HG03442 (cell line): ENCODE measurements around the gene EFS.

ENCODE experiments used
- ATAC-seq: cut with Tn5 transposase; IDR thresholded peaks from one replicate; pipeline ENCODE4 v1.9.1; 2021; ENCODE audit warnings: mild to moderate bottlenecking, moderate library complexity; ENCODE audit not compliant: unreplicated experiment

The EFS gene

DNA sequence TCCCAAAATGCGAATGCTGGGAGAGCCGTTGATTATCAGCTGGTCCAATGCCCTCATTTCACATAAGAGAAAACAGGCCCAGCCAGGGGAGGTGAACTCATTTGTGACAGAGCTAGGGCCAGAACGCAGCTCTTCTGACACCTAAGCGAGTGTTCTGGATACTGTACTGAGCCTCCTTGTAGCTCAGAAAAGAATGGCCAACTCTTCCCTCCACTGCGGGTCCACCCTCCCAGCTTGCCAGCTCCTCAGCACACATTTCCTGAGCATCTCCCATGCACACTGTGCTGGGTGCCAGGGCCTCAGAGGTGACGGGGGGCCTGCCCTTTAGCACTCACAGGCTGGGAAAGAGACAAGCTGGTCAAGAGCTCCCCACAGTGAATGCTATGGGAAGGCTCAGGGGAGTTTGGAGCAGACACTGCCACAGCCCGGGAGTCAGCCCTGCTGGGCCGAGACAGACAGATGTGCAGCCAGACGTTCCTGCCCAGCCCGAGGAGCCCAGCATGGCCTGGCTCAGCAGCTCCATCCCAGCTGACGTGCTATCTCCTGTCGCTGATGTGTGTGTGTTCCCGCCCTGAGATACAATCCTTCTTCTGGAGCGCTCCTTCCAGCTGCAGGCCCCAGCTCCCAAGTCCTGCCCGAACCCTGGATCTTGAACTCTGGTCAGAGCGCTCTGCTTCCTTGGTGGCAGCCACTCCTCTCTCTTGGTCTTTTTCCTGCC, 15.4 kb upstream of the EFS start:
- no peak for ATAC-seq

- peak; percentile 46 for ATAC-seq
Observed at GRCh38 chr14:23379366-23380196, 14.6 kb upstream of the EFS start.

DNA sequence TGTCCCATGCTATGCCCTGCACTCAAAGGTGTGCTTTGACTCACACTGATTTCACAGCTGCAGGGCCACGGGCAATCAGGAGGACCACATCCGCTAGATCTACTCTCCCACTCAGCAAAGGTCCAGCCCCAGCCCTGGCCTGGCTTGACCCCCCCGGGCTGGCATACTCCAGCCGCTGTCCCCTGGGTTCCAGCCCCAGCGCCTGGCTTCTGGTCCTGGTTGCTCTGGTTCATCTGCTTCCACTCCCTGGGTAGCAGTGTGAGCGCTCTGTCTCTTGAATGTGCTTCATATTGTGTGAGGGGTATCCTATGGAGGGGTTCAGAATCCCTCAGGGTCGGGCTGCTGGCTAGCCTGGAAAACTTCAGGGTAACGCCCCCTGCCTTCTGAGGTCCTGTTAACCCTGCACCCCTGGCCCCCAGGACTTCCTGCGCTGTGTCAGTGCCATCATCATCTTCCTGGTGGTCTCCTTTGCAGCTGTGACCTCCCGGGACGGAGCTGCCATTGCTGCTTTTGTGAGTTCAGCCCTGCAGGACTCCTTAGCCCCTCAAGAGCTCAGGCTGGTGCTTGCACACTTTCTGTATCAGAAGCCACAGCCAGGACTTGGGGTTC, 13.7 kb upstream of the EFS start:
- no peak for ATAC-seq

DNA sequence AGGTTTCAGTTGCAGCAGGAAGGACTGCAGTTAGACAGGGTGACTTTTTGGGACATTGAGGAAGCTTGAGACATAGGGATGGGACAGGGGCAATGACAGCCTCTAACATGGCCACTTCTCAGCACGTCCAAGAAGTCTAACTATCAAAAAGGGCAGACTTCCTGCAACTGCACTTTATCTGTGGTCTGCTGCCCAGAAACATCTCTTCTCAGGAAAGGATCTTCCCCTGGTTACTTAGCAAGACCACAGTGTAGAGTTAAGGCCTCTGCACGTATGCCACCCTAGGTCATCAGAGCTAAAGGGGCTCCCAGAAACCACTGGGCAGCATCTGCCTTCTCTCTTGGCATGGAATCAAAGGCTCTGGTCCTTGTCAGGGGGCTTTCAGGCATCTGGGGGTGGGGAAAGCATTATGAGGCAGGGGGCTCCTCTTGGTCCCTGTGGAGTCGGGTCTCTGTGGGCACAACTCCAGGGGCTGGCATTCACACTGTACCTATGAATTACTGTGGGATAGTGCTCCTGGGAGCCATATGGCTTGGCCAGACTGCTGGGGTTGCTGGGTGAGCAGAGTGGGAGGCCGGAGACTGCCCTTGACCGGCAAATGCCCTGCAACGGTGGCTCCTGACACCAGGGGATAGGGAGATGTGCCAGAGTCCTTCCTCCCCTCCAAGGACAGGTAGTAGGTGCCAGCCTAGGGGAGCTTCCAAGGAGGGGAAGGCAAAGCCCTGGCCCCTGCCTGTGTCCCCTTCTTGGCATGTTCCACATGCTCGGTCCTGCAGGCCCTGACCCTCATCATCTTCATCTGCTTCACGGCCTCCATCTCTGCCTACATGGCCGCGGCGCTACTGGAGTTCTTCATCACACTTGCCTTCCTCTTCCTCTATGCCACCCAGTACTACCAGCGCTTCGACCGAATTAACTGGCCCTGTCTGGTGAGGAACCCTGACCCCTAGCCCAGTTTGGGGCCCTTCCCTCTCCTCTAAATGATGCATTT, 12.9 kb upstream of the EFS start:
- ATAC-seq, result no peak

DNA sequence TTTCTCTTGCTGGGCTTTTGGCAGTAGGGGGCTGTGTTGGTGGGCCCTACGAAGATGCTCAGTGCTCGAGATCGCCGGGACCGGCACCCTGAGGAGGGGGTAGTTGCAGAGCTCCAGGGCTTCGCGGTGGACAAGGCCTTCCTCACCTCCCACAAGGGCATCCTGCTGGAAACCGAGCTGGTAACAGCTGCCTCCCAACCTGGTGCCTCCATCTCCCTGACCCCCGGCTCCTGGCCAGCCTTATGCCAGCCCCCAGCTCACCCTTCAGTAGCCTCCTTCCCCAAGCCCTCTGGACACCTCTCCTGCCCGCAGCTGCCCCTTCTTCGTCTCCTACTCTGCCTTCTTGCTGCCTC, 12.2 kb upstream of the EFS start:
- no peak for ATAC-seq

DNA sequence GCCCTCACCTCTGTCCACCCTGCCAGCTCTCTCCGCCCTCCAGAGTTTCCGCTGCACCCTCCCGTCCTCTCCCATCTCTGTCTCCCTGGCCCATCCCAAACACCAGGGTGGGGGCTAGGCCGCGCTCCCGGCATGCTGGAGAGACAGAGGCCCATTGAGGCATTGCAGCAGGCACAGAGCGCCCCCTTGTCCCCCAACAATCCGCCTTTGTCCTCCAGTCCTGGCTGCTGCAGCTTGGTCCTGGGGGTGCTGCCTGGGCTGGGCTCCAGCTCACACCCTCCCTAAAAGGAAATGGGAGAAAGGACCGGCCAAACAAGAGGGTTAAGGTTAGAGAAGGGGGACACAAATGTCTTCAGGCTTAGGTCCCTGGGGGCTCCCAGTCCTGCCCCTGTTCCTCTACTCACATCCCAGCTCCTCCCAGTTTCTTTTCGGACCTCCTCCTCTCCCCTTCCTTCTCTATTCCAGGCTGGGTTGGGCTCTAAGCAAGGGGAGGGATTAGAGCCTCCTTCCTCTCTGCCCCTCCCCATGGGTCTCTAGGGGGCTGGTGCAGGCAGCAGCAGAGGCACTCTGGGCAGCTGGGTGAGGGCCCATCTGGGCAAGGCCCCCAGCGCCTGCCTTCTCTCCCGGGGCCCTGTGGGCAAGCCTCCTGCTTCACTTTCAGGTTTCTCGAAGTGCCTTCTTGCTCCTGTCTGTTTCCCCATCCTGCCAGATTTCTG, 11.7 kb upstream of the EFS start, which contains the start of gene CMTM5:
Gene CMTM5, plus strand, starts transcription at position 565 of the 716 bp plus-strand sequence. CDS start 206 bp downstream, outside the sequence.
- no peak for ATAC-seq

DNA sequence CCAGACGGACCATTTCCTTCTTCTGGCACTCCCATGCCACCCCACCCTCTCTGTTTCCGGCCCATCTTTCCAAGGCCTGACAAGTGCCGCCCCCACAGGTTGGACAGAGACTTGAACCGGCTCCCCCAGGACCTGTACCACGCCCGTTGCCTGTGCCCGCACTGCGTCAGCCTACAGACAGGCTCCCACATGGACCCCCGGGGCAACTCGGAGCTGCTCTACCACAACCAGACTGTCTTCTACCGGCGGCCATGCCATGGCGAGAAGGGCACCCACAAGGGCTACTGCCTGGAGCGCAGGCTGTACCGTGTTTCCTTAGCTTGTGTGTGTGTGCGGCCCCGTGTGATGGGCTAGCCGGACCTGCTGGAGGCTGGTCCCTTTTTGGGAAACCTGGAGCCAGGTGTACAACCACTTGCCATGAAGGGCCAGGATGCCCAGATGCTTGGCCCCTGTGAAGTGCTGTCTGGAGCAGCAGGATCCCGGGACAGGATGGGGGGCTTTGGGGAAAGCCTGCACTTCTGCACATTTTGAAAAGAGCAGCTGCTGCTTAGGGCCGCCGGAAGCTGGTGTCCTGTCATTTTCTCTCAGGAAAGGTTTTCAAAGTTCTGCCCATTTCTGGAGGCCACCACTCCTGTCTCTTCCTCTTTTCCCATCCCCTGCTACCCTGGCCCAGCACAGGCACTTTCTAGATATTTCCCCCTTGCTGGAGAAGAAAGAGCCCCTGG, 10.7 kb upstream of the EFS start:
- no peak for ATAC-seq

DNA sequence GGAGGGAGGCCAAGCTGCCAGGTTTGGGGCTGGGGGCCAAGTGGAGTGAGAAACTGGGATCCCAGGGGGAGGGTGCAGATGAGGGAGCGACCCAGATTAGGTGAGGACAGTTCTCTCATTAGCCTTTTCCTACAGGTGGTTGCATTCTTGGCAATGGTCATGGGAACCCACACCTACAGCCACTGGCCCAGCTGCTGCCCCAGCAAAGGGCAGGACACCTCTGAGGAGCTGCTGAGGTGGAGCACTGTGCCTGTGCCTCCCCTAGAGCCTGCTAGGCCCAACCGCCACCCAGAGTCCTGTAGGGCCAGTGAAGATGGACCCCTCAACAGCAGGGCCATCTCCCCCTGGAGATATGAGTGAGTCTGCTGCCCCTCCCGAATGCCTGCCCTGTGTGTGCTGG, 8.1 kb upstream of the EFS start:
- no peak for ATAC-seq

GRCh38 chr14:23372509-23372908, 7.5 kb upstream of the EFS start, which contains the start of gene IL25:
Gene IL25 (plus strand): TSS chr14:23372809.
- ATAC-seq, result no peak

DNA sequence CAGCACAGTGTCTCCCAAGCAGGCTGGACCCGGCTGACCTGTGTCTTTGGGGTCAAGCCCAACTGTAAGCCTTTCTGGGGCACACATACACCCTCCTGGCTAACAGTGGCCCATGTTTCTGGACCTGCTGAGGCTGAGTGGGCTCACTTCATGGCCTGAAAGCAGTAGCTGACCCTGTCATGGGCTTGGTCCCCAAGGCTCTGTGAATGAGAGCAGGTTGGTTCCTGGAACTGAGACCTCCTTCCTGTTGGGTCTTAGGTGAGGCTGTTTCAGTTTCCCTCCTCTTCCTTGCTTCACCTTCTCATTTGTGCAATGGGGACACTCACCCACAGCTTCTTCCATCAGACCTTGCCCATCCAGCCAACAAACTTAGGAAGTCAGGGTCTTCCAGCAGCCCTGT, 6.9 kb upstream of the EFS start:
- no peak for ATAC-seq

DNA sequence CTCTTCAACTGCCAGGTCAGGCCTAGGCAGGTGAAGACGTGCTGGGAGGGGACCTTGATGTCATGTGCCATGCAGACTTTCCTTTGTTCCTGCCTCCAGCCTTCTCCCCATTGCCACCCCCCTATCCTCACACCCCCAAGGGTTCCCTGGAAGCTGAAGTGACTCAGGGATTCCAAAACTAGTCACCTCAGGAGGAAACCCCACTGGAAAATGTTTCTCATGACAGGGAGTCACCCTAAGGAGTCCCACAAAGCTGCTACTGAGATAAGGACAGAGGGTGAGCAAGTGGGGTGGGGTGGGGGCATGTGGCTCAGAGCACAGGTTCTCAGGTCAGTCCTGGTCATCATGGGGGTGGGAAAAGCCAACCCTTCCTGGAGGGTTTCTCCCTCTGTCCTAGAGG, 5.2 kb upstream of the EFS start:
- ATAC-seq, result no peak

DNA sequence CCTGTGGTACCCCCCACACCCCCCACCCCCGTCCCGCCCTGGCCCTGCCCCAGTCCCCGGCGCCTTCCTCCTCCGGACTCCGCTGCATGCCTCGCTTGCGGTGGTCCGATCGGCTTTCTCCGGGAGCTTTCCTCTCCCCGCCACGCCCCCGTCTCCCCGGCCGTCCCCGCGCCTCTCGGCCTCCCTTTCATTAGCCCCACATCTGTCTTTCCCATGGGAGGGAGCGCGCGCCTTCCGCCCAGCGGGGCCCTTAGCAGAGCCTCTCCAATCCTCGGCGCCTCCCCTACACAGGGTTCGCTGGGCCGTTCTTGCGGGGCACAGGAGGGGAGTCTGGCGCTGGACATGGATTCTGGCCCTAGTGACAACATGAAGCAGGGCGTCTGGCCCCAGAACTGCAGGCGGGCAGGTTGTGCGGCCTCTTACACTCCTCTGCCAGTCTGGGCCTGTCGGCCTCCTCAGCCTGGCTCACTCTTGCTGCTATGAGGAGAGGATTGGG, 1.5 kb upstream of the EFS start:
- no peak for ATAC-seq

DNA sequence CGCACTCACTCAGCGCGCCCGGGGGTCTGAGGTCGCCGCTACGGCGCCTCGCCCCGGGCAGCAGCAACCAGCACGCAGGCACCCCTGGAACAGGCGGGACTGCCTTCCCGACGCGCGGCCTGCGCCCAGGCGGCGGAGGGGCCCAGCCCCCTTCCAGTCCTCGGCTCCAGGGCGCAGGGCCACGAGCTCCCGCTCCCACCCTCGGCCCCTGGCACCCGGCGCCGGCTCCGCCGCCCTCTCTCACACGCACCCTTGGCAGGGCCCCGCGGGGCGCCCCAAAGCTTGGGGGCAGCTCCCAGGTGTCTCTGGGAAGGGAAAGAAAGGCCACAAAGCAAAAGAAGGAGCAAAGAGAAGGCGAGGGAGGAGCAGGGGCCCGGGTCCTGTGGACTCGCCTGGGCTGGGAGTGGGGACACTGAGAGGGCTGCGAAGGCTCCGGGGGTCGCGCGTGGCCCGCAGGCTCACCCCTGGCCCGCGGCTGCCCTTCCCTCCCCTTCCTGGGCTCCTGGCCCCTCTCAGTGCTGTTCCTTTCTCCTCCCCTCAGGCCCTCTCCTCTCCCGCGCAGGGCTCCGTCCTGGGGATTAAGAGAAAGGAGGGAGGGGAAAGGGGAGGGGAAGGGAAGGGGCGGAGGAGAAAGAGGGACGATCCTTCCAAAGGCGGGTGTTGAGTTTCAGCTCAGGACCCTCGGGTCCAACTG, 907 bp upstream of the EFS start:
- no peak for ATAC-seq

GRCh38 chr14:23364164-23365035, 572 bp downstream of the EFS start:
- ATAC-seq, result no peak

GRCh38 chr14:23362200-23362599, 2.8 kb downstream of the EFS start:
- no peak for ATAC-seq

DNA sequence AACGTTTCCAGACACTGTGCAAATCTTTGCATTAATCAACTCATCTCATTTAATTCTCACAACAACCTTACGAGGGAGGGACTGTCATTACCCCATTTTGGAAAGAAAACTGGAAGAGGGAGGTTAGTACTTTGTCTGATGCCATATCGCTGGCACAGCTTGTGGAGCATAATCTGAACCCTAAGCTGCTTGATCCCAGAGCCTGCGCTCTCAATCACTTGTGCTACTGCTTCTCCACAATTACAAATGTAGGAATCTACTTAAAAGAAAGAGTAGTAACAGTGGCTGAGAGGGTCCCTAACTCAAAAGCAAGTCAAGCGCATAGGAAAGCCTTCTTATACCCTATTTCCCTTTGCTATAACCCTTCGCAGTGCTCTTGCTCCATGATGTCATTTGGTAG, 3.2 kb downstream of the EFS start:
- no peak for ATAC-seq

- ATAC-seq, result no peak
Observed at GRCh38 chr14:23361320-23361719, 3.7 kb downstream of the EFS start.

- ATAC-seq, result no peak
Observed at GRCh38 chr14:23360496-23360895, 4.5 kb downstream of the EFS start.
